ENCODE data around the gene CEL.
"Not testable (repeated sequence)": the region's sequence is repeated elsewhere in the genome, so short reads cannot be mapped to it uniquely, and the experiment has no call there.

The CEL gene

DNA sequence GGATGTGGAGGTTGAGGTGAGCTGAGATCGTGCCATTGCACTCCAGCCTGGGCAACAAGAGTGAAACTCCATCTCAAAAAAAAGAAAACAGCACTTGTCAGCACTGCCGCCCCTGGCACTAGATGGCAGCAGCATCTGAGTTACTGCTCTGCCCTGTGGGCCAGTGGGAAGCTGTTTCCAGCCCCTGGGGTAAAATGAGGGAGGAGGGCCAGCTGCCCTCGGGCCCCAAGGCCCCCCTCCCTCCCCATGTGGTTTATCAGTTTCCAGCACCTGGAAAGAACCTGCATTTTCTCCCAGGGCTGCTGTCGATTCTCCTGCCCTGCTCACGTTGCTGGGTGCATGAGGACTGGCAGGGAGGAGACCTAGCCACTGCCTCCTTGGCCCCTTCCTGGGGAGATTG is 13.2 kb upstream of the CEL start:
- no peak for DNase-seq

DNA sequence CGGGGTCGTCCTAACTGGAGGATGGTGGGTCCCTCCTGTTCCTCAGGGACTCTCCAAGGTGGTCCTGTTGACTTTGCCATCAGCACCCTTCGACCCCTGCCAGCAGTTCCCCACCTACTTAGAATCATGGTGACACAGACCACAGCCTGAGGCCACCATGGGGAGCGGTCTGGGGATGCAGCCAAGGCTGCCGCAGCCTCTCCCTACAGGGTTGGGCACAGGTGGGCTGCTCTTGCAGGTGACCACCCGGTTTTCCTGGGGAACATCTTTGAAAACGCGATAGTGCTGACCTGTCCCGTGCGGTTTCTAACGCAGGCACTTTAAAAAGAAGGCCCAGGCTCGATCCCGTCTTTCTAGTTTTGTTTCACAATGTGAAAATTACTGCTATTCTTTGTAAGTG is 12.7 kb upstream of the CEL start:
- DNase-seq, result no peak

DNA sequence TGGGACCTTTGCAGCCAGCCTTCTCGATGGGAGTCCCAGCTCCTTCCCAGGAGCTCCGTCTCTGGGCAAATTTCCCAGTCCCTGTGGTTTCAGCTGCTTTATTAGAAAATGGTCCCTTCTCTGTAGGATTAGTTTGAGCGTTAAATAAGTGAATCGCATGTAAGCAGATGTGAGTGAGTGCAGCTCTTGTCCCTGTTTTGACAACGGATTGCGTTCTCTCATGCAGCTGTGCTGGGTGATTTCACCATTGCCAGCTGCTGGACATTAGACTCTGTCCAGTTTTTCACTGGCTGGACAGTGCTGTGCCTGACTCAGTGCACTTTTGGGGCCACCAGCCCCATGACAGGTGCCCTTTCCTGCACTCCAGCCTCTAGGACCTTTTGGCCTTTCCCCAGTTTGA is 11.6 kb upstream of the CEL start:
- DNase-seq, result no peak

DNA sequence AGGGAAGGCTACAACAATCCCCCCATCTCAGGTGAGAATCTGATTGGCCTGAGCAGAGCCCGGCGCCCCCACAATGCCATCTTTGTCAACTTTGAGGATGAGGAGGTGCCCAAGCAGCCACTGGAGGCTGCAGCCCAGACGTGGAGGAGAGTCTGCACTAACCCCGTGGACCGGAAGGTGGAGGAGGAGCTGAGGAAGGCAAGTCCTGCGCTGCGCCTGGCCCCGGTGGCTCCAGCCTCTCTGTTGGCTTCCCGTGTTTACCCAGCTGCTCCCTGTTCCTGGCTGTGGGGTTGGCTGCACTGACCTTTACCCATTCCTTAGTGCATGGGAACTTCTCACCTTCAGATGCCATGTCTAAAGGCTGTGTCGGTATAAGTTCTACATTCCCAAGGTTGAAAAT is 11.0 kb upstream of the CEL start:
- DNase-seq, result no peak

DNA sequence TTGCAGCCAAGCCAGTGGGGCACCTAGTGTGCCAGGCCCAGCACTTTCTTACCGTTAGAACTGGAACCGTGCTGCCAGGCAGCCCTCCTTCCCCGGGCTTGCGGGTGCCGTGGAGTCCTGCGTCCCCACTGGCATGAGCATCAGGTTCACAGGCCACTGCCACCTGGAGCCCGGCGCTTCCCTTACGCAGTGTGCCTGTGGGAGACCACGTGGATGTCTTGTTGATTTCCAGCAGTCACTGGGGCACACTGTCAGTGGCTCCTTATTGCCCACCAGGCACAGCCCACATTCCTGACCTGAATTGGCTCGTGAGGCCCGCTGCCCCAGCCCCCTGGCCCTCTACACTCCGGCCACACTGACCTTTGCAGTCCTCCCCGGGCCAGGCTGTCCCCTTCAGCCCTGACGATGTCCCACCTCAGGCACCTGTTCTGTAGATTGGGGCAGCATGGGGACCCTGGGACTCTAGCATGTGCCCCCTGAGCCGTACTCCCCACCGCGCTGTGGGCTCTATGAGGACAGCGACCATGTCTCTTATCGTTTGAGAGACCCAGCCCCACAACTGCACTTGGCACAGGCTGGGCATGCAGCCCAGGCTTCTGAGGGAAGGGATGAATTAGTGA is 10.4 kb upstream of the CEL start:
- no peak for DNase-seq

DNA sequence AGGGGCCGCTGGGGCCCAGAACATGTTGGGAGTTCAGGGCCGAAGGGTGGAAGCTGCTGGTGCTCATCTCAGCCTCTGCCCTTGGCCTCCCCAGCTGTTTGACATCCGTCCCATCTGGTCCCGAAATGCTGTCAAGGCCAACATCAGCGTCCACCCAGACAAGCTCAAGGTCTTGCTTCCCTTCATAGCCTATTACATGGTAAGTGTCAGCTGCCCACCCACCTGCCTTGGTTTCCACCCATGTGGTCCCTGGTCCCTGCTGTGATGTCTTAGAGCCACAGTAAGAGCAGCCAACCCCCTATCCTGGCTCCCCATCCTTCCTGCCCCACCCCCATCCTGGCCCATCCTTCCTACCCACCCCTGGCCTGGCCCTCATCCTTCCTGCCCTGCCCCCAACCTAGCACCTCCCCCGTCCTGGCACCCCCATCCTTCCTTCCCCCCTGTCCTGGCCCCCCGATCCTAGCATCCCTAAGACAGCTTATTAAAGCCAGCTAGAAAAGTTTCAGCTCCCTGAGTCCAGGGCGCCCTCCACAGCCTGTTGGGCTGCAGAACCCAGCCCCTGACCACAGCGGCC is 9.7 kb upstream of the CEL start:
- no peak for DNase-seq

DNA sequence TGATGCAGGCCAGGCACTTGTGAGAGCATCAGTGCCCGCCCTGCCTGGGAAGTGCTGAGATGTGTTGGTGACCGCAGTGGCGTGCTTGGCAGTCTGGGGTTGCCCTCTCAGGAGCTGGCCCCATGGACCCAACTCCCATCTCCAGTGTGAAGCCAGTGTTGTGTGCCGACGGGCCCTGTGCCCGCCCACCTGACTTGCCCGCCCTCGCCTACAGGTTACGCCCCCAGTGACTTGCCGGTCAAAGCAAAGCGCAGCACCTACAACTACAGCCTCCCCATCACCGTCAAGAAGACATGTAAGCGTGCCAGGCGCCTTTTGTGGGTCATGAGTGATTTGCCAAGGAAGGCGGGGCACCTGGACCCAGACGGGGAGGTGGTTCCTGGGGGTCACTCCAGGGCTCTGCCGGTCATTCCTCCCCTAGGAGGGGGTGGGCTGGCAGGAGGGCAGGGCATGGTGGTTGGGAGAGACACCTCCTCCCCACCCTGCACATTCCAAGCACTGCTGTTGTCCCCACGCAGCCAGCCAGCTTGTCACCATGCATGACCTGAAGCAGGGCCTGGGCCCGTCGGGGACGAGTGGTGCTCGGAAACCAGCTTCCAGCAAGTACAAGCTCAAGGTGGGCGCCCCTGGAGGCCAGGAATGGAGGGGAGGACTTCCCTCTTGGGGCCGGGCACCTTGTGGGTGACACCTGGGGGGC is 7.4 kb upstream of the CEL start:
- no peak for DNase-seq

DNA sequence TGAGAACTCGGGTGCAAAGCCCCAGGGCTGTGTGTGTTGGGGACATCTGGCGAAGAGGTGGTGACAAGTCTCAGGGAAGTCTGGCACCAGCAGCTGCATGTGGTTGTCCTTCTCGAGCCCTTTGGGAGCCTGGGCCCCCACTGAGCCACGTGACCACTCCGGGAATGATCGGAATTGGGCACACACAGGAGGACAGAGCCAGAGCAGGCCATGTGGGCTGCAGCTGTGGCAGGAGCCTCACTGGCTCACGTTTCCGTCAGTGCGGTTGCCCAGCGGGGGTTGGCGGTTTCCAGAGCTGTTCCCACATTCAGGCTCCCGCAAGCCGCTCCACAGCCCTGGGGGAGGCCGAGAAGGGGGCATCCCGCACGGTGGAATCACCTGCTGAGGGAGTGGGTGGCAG is 6.8 kb upstream of the CEL start:
- no peak for DNase-seq

DNA sequence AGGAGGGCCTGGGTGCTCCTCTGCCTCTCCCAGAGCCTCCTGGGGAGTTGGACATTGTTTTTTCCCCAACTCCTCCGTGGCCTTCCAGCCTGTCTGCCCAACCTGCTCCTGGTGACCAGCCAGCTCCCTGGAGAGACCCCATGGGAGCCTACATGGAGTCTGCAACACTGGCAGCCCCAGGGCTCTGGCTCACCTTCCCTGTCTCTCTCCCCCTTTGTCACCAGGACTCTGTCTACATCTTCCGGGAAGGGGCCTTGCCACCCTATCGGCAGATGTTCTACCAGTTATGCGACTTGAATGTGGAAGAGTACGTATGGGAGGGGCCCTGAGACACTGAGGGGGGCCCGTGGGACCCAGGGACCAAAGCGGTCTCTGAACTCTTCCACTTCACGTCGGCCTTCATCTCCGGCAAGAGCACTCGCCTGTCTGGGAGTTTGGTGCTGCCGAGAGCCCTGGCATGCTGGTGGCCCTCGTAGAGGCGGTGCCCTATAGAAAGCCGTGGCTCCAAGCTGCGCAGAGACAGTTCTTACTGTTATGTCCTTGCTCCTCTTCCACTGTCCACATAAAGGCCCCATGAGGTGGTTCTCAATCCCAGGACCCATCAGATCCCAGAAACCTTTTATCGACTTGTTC is 5.9 kb upstream of the CEL start:
- DNase-seq, result no peak

DNA sequence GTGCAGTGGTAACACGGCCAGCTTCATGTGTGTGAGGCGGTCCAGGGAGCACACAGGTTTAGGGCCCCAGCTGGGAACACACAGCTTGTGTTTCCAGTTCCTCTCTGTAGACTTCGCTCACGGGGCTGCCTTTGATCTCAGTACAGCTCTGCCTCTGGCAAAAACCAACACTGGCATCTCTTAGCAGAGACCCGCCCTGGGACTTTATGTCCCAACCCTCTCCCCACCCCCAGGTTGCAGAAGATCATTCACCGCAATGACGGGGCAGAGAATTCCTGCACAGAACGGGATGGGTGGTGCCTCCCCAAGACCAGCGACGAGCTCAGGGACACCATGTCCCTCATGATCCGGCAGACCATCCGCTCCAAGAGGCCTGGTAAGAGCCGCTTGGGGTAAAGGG is 5.2 kb upstream of the CEL start:
- no peak for DNase-seq

DNA sequence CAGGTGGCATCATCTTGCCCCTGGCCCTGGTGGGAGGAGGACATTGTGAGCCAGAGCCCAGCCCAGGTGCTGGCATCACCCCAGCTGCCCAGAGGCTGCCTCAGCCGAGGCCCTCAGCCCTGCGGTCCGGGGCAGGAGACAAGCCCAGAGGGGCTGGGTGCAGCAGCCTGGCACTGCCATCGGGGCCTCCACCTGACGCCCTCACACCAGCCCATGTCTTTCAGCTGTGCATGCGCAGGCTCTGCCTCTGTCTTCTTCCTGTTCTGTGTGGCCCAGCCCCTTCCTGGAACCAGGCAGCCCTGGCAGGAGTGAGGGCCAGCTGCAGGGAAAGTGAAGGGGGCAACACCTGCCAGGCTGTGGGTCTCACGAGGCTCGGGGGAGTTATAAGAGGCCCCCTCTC is 4.8 kb upstream of the CEL start:
- no peak for DNase-seq

DNA sequence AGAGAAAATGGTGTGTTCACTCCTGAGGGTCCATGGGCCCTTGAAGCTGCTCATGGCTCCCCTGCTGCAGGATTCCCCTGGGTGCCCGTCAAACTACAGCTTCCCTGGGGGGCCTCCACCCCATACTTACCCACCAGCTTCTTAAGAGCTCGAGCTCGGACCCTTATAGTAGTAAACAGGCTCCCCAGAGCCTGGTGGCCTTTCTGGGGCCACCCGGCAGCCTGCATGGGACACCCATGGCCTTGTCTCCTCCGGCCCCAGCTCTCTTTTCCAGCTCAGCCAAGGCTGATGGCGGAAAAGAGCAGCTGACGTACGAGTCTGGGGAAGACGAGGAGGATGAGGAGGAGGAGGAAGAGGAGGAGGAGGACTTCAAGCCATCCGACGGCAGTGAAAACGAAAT is 4.2 kb upstream of the CEL start:
- DNase-seq, result no peak

DNA sequence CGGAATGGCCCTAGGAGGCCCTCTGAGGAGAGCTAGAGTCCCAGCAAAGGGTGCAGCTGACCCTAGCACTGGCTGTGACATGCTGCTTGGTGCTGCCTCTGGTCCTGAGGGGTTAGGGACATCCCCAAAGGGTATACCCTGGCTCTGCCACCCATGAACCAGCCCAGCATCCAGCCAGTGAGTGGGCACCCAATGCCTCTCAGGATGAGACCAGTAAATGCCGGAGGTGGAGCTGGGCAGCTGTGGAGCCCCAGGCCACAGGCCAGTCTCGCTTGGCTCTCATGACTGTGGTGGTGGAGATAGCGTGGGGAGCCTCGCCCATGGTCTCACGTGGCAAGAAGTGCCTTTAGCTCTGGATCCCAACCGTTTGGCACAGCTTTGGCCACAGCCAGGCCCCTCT is 3.7 kb upstream of the CEL start:
- DNase-seq, result no peak

DNA sequence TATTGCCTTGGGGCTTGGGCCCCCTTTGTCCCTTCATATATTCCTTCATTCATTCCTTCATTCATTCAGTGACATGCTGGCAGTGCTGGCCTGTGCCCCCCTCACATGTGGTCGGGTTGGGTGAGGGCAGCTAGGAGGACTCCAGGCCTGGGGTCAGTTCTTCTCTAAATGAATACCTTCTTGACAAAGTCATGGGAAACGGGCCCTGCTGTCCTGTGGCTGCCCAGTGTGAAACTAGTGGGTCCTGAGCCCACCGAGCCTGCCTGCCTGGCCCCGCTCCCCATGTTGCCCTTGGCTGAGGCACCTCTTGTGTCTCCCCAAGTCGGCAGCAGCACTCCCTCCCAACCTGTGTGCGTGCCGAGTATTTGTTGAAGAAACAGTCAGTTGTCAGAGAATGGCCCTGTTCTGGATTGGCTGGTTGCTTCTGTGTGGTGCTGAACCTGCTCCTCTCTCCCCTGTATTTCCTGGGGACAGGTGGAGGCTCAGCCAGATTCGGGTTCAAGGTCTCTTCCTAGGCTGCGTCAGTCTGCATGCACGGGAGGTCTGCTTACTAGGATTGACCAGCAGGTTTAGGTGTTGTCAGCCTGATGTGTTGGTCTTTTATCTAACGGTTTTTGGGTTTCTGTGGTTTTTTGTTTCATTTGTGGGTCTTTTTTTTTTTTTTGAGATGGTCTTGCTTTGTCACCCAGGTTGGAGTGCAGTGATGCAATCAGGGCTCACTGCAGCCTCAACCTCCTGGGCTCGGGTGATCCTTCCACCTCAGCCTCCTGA is 3.0 kb upstream of the CEL start:
- DNase-seq, result no peak

DNA sequence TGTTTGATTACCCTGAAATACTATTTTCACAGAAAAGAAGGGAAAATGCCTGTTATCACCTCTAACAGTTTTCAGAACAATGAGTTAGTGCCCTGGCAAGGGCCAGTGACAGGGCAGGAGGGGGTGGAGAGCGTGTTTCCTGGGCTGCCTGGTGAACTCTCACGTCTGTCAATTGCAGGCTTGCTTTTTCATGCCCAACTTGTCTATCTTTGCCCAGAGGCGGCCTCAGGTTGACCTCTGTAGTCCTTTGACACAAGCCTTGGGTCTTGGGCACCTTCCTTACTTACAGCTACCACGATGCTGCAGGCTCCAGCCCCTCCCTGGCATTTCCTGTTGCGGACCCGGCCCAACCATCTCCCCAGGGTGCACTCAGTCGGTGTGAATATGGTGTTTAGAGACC is 2.2 kb upstream of the CEL start:
- DNase-seq, result no peak

DNA sequence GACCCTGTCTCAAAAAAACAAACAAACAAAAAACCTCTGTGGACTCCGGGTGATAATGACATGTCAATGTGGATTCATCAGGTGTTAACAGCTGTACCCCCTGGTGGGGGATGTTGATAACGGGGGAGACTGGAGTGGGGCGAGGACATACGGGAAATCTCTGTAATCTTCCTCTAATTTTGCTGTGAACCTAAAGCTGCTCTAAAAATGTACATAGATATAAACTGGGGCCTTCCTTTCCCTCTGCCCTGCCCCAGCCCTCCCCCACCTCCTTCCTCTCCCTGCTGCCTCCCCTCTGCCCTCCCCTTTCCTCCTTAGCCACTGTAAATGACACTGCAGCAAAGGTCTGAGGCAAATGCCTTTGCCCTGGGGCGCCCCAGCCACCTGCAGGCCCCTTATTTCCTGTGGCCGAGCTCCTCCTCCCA is 1.4 kb upstream of the CEL start:
- no peak for DNase-seq

DNA sequence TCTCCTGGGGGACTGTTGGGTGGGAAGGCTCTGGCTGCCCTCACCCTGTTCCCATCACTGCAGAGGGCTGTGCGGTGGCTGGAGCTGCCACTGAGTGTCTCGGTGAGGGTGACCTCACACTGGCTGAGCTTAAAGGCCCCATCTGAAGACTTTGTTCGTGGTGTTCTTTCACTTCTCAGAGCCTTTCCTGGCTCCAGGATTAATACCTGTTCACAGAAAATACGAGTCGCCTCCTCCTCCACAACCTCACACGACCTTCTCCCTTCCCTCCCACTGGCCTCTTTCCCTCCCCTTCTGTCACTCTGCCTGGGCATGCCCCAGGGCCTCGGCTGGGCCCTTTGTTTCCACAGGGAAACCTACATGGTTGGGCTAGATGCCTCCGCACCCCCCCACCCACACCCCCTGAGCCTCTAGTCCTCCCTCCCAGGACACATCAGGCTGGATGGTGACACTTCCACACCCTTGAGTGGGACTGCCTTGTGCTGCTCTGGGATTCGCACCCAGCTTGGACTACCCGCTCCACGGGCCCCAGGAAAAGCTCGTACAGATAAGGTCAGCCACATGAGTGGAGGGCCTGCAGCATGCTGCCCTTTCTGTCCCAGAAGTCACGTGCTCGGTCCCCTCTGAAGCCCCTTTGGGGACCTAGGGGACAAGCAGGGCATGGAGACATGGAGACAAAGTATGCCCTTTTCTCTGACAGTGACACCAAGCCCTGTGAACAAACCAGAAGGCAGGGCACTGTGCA is 590 bp upstream of the CEL start:
- not testable (repeated sequence) for DNase-seq

DNA sequence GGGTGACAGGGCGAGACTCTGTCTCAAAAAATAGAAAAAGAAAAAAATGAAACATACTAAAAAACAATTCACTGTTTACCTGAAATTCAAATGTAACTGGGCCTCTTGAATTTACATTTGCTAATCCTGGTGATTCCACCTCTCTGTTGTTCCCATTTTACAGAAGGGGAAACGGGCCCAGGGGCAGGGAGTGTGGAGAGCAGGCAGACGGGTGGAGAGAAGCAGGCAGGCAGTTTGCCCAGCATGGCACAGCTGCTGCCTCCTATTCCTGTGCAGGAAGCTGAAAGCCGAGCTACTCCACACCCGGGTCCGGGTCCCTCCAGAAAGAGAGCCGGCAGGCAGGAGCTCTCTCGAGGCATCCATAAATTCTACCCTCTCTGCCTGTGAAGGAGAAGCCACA is 788 bp downstream of the CEL start:
- DNase-seq, result not testable (repeated sequence)

DNA sequence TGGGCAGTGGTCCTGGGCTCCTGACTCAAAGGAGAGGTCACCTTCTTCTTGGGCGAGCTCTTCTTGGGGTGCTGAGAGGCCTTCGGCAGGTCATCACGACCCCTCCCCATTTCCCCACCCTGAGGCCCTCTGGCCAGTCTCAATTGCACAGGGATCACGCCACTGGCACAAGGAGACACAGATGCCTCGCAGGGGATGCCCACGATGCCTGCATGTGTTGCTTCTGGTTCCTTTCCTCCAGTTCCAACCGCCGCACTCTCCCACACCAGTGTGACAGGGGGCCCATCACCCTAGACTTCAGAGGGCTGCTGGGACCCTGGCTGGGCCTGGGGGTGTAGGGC is 1.3 kb downstream of the CEL start:
- DNase-seq, result no peak

DNA sequence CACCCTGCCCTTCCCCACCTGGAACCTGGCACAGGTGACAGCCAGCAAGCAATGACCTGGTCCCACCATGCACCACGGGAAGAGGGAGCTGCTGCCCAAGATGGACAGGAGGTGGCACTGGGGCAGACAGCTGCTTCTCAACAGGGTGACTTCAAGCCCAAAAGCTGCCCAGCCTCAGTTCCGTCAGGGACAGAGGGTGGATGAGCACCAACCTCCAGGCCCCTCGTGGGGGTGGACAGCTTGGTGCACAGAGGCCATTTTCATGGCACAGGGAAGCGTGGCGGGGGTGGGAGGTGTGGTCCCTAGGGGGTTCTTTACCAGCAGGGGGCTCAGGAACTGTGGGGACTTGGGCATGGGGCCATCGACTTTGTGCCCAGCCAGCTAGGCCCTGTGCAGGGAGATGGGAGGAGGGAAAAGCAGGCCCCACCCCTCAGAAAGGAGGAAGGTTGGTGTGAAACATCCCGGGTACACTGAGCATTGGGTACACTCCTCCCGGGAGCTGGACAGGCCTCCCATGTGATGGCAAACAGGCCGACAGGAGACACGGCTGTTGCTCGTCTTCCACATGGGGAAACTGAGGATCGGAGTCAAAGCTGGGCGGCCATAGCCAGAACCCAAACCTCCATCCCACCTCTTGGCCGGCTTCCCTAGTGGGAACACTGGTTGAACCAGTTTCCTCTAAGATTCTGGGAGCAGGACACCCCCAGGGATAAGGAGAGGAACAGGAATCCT is 1.9 kb downstream of the CEL start:
- DNase-seq, result no peak

DNA sequence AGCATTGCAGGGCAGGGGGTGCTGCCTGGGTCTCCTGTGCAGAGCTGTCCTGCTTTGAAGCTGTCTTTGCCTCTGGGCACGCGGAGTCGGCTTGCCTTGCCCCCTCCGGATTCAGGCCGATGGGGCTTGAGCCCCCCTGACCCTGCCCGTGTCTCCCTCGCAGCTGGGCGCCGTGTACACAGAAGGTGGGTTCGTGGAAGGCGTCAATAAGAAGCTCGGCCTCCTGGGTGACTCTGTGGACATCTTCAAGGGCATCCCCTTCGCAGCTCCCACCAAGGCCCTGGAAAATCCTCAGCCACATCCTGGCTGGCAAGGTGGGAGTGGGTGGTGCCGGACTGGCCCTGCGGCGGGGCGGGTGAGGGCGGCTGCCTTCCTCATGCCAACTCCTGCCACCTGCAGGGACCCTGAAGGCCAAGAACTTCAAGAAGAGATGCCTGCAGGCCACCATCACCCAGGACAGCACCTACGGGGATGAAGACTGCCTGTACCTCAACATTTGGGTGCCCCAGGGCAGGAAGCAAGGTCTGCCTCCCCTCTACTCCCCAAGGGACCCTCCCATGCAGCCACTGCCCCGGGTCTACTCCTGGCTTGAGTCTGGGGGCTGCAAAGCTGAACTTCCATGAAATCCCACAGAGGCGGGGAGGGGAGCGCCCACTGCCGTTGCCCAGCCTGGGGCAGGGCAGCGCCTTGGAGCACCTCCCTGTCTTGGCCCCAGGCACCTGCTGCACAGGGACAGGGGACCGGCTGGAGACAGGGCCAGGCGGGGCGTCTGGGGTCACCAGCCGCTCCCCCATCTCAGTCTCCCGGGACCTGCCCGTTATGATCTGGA is 2.7 kb downstream of the CEL start:
- no peak for DNase-seq

Measured in stimulated activated CD4-positive, alpha-beta T cell treated with anti-CD3 and anti-CD28 coated beads, Interleukin-2, amount 100 ng/mL, for 48 hours (primary cell).